DND-41 (cell line): ENCODE data around the gene MYO16.

Source experiments
- ATAC-seq: fragments of 200-7000 bp; cut with Tn5 transposase; 3 replicates; pipeline ENCODE4 v1.9.1; 2021; ENCODE audit warnings: low read depth; ENCODE audit not compliant: insufficient read depth
- DNase-seq: peaks from one replicate; pipeline ENCODE4 v3.0.0-alpha.2; 2020
- H2AFZ ChIP-seq: 2 replicates; pipeline ENCODE4 v1.6.0; 2012; ENCODE audit warnings: low read depth, low read length
- H3K27ac ChIP-seq: 2 replicates; pipeline ENCODE4 v1.5.1; 2012; ENCODE audit warnings: low read length, inconsistent platforms
- H3K27me3 ChIP-seq: fragments of 200-600 bp; sonication (generic); 2 replicates; pipeline ENCODE4 v1.6.0; 2012; ENCODE audit warnings: low read length, mild to moderate bottlenecking, inconsistent platforms; ENCODE audit not compliant: insufficient read depth, poor library complexity
- H3K36me3 ChIP-seq: 2 replicates; pipeline ENCODE4 v1.5.1; 2012; ENCODE audit warnings: low read length, inconsistent platforms; ENCODE audit not compliant: insufficient read depth
- H3K4me1 ChIP-seq: 2 replicates; pipeline ENCODE4 v1.5.1; 2012; ENCODE audit warnings: mild to moderate bottlenecking, low read length; ENCODE audit not compliant: insufficient read depth
- H3K4me2 ChIP-seq: 2 replicates; pipeline ENCODE4 v1.6.0; 2012; ENCODE audit warnings: mild to moderate bottlenecking, moderate library complexity, low read length, inconsistent platforms; ENCODE audit not compliant: insufficient read depth
- H3K4me3 ChIP-seq, 2 experiments: fragments of 200-600 bp in 1 of 2; shearing (Covaris generic) in 1 of 2; 2 replicates each; pipeline ENCODE4 v1.5.1; 2012 to 2016; ENCODE audit warnings: inconsistent platforms in 2 of 2, low read length in 2 of 2, mild to moderate bottlenecking in 2 of 2, low read depth in 1 of 2, moderate library complexity in 1 of 2
- H3K79me2 ChIP-seq: 2 replicates; pipeline ENCODE4 v1.6.0; 2012; ENCODE audit warnings: low read length, inconsistent platforms; ENCODE audit not compliant: insufficient read depth
- H3K9ac ChIP-seq: 2 replicates; pipeline ENCODE4 v1.6.0; 2012; ENCODE audit warnings: low read depth, mild to moderate bottlenecking, inconsistent platforms, low read length, moderate library complexity
- H3K9me3 ChIP-seq: 2 replicates; pipeline ENCODE4 v1.5.1; 2012; ENCODE audit warnings: low read length, moderate library complexity, mild to moderate bottlenecking, inconsistent platforms; ENCODE audit not compliant: insufficient read depth, severe bottlenecking
- H4K20me1 ChIP-seq: 2 replicates; pipeline ENCODE4 v1.6.0; 2012; ENCODE audit warnings: low read length; ENCODE audit not compliant: insufficient read depth
- CTCF ChIP-seq: IDR thresholded peaks from 2 replicates; pipeline ENCODE4 v1.5.1; 2012; ENCODE audit warnings: borderline replicate concordance, low read length, moderate library complexity, mild to moderate bottlenecking; ENCODE audit not compliant: poor library complexity, severe bottlenecking; ENCODE audit errors: extremely low read depth
- EZH2 ChIP-seq: IDR thresholded peaks from 3 replicates; pipeline ENCODE4 v1.6.1; 2012; ENCODE audit warnings: borderline replicate concordance, low read depth, mild to moderate bottlenecking, moderate library complexity, low read length, inconsistent platforms; ENCODE audit not compliant: severe bottlenecking

The MYO16 gene

DNA sequence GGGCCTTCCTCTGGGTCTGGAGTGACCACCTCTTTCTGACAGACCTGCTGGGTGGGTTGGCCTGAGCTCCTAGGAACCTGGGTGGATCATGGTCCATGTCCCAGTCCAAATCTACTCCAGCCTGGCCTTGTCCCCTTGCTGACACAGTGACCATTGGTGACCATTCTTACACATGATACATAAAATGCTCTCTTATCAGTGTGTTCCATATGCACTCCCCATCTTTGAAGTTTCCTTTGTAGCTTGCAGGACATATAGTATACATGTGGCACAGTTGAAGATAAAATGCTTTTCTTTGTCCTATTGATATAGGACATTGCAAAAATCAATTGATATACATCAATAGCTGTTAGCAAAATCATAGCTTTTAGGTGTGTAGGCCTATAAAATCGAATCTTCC lies 291.8 kb downstream of the MYO16 start:
- H2AFZ ChIP-seq, result no peak overlapping the region
- ATAC-seq, result no peak
- no peaks in the 10 kb centered on the region for H3K79me2 ChIP-seq
- H3K4me3 ChIP-seq, result no peak overlapping the region
- TF ChIP-seq EZH2 (no peak), CTCF (no peak)
- H3K4me2 ChIP-seq, result no peak overlapping the region
- H3K36me3 ChIP-seq, result no peaks in the 10 kb centered on the region
- no peak for DNase-seq
- H3K4me1 ChIP-seq, result no peaks in the 10 kb centered on the region
- no peak overlapping the region for H3K27ac ChIP-seq
- H3K9me3 ChIP-seq, result no peaks in the 10 kb centered on the region
- H3K9ac ChIP-seq, result no peak overlapping the region
- no peaks in the 10 kb centered on the region; the same call in 1 of the 2 replicates for H4K20me1 ChIP-seq
- H3K27me3 ChIP-seq, result peaks cover 5% of the 10 kb centered on the region

DNA sequence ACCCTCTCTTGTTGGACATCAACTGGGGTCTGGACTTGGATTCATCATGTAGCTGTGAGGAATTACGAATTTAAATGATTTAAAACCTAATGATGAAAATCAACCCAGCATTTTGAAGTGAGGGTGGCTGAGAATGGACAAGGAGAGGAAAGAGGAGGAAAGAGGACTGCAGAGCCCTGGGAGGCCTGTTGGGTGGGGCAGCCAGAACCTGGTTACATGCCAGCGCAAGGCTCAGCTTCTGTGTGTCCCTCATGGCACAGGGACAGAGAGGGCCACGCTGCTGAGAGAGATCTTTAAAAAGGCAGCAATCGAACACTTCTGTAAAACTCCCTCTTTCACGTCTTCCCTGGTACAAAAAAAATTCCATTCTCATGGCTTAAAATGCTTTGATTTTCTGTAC lies 292.7 kb downstream of the MYO16 start:
- Histone ChIP-seq H3K9me3 (no peaks in the 10 kb centered on the region), H3K9ac (no peak overlapping the region), H2AFZ (no peak overlapping the region), H4K20me1 (no peaks in the 10 kb centered on the region; the same call in 1 of the 2 replicates), H3K4me2 (no peak overlapping the region), H3K4me3 (no peak overlapping the region), H3K27me3 (peaks cover 5% of the 10 kb centered on the region), H3K4me1 (no peaks in the 10 kb centered on the region), H3K79me2 (no peaks in the 10 kb centered on the region), H3K36me3 (no peaks in the 10 kb centered on the region), H3K27ac (no peak overlapping the region)
- no peak for TF ChIP-seq CTCF
- no peak for ATAC-seq
- no peak for DNase-seq

DNA sequence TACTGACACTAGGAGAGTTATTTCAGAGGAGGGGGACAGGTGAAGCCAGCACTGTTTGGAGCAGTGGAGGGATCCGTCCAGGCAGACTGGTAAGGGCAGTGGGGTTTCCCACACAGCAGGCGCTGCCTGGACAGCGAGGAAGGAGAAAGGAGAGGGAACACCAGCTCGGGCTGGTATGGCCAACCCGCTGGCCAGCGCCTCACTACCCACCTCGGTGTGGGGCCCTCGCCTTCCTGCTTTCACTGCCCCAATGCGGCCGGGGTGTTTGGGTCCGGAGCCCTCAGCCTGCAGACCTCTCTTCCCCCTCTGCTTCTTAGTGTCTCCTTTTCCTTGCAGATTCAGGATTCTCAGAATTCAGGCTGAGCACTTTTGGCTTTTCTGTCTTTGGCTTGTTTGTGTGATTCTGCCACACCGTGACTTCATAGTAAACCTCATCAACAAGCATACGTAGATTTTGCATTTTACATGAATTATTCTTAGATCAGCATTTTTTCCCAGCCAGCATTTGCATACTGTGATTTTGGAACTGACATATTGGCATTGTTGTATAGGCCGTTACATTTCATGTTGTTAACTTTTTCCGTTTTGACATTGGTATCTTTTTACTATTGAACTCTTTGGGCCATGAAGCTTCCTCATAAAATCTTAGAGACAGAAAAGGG lies 294.1 kb downstream of the MYO16 start:
- H3K4me3 ChIP-seq, result no peak overlapping the region

More for the DNA sequence above, 294.1 kb downstream of the MYO16 start:
- Histone ChIP-seq H3K9me3 (no peaks in the 10 kb centered on the region), H3K4me1 (no peaks in the 10 kb centered on the region), H3K9ac (no peak overlapping the region), H3K36me3 (no peaks in the 10 kb centered on the region), H3K27me3 (peaks cover 5% of the 10 kb centered on the region), H2AFZ (no peak overlapping the region), H3K27ac (no peak overlapping the region), H3K4me2 (no peak overlapping the region), H4K20me1 (no peaks in the 10 kb centered on the region; the same call in 1 of the 2 replicates), H3K79me2 (no peaks in the 10 kb centered on the region)
- ATAC-seq (no peak), DNase-seq (no peak)
- no peak for TF ChIP-seq CTCF
- no peak for TF ChIP-seq EZH2
